CD14-positive monocyte (primary cell): ENCODE results near the gene GRIK2. TPM values are rescaled to one million over a fixed set of nuclear protein-coding genes. Genes with fewer than 3 reads are reported as not detected.

ENCODE experiments used
- DNase-seq, 3 donors: peaks; one replicate each; pipeline ENCODE4 v3.0.0-alpha.2; 2011 to 2022
- H2AFZ ChIP-seq: 2 replicates; pipeline ENCODE4 v1.6.0; 2012; ENCODE audit warnings: mild to moderate bottlenecking, low read depth, low read length, inconsistent platforms; ENCODE audit not compliant: insufficient read depth, poor library complexity, severe bottlenecking
- H3K27ac ChIP-seq, 2 donors: 1 replicate in 1 of 2; 2 replicates in 1 of 2; pipeline ENCODE4 v1.5.1; 2012 to 2013; ENCODE audit warnings: low read length in 2 of 2, control low read depth in 1 of 2, inconsistent platforms in 1 of 2, low read depth in 1 of 2, mild to moderate bottlenecking in 1 of 2
- H3K27me3 ChIP-seq, 2 donors: one replicate each; pipeline versions ENCODE4 v1.6.0 to v1.6.1; 2011 to 2013; ENCODE audit warnings: low read length in 2 of 2; ENCODE audit not compliant: control insufficient read depth in 2 of 2, insufficient read depth in 2 of 2
- H3K36me3 ChIP-seq, 2 donors: replicated peaks in 1 of 2; 1 replicate in 1 of 2; 2 replicates in 1 of 2; pipeline versions ENCODE4 v1.5.1 to v1.6.1; 2012 to 2013; ENCODE audit warnings: low read length in 2 of 2, control low read depth in 1 of 2, inconsistent platforms in 1 of 2, mild to moderate bottlenecking in 1 of 2; ENCODE audit not compliant: insufficient read depth in 2 of 2, control insufficient read depth in 1 of 2
- H3K4me1 ChIP-seq, 2 donors: 1 replicate in 1 of 2; 2 replicates in 1 of 2; pipeline versions ENCODE4 v1.5.1 to v1.6.1; 2012 to 2013; ENCODE audit warnings: low read length in 2 of 2, control low read depth in 1 of 2, inconsistent platforms in 1 of 2, mild to moderate bottlenecking in 1 of 2, moderate library complexity in 1 of 2; ENCODE audit not compliant: insufficient read depth in 2 of 2, control insufficient read depth in 1 of 2
- H3K4me2 ChIP-seq: replicated peaks from 2 replicates; pipeline ENCODE3; 2012; ENCODE audit warnings: low read length, moderate library complexity, mild to moderate bottlenecking; ENCODE audit not compliant: poor library complexity, severe bottlenecking; ENCODE audit errors: extremely low read depth
- H3K4me3 ChIP-seq, 3 experiments: fragments of 200-600 bp in 1 of 3; sonication (generic) in 1 of 3; replicated peaks in 1 of 3; 1 replicate in 2 of 3; 2 replicates in 1 of 3; pipeline ENCODE4 v1.5.1; 2011 to 2013; ENCODE audit warnings: low read length in 3 of 3, mild to moderate bottlenecking in 3 of 3, control low read depth in 2 of 3, low read depth in 2 of 3, inconsistent platforms in 1 of 3, moderate library complexity in 1 of 3
- H3K79me2 ChIP-seq: 2 replicates; pipeline ENCODE4 v1.6.0; 2012; ENCODE audit warnings: mild to moderate bottlenecking, control low read depth, inconsistent platforms, low read length, moderate library complexity; ENCODE audit not compliant: insufficient read depth
- H3K9ac ChIP-seq: 2 replicates; pipeline ENCODE4 v1.6.0; 2017; ENCODE audit warnings: low read length, mild to moderate bottlenecking; ENCODE audit not compliant: insufficient read depth, poor library complexity, severe bottlenecking
- H3K9me3 ChIP-seq, 2 donors: replicated peaks in 1 of 2; 1 replicate in 1 of 2; 2 replicates in 1 of 2; pipeline versions ENCODE4 v1.5.1 to v1.6.1; 2012 to 2013; ENCODE audit warnings: low read length in 2 of 2, control low read depth in 1 of 2; ENCODE audit not compliant: control insufficient read depth in 1 of 2, insufficient read depth in 1 of 2
- H4K20me1 ChIP-seq: 2 replicates; pipeline ENCODE4 v1.6.0; 2012; ENCODE audit warnings: mild to moderate bottlenecking, low read length, control low read depth, moderate library complexity; ENCODE audit not compliant: insufficient read depth
- H3K27ac Mint-ChIP-seq, 7 donors: one replicate each; pipeline ENCODE4 v1.8.0; 2020; ENCODE audit warnings: mild to moderate bottlenecking in 7 of 7, mixed read lengths in 7 of 7, moderate library complexity in 6 of 7, inconsistent platforms in 2 of 7
- H3K27me3 Mint-ChIP-seq, 3 donors: one replicate each; pipeline ENCODE4 v1.8.0; 2021 to 2022; ENCODE audit warnings: low read depth in 3 of 3, mild to moderate bottlenecking in 3 of 3, mixed read lengths in 3 of 3, moderate library complexity in 3 of 3, inconsistent platforms in 1 of 3
- H3K36me3 Mint-ChIP-seq, 2 donors: one replicate each; pipeline ENCODE4 v1.8.0; 2020; ENCODE audit warnings: mixed read lengths in 2 of 2, inconsistent platforms in 1 of 2, mild to moderate bottlenecking in 1 of 2
- H3K4me1 Mint-ChIP-seq: one replicate; pipeline ENCODE4 v1.8.0; 2020; ENCODE audit warnings: mild to moderate bottlenecking, mixed read lengths
- H3K4me3 Mint-ChIP-seq, 2 donors: one replicate each; pipeline ENCODE4 v1.8.0; 2020; ENCODE audit warnings: mild to moderate bottlenecking in 2 of 2, mixed read lengths in 2 of 2, moderate library complexity in 1 of 2
- H3K9me3 Mint-ChIP-seq, 7 donors: one replicate each; pipeline ENCODE4 v1.8.0; 2020 to 2022; ENCODE audit warnings: mixed read lengths in 7 of 7, mild to moderate bottlenecking in 6 of 7, moderate library complexity in 6 of 7, inconsistent platforms in 2 of 7
- WGBS: methylation state at CpG from one replicate; pipeline ENCODE4 v1.1.5; 2013; ENCODE audit warnings: missing lambda C conversion rate; ENCODE audit not compliant: insufficient coverage; 5-methylcytosine and 5-hydroxymethylcytosine counted together
- intact Hi-C, 2 donors: fragments of 100-400 bp; cut with micrococcal nuclease; formaldehyde crosslinking; loops; one replicate each; pipeline versions ENCODE4 v1.15.0 to v1.15.1; 2023
- polyA plus RNA-seq, 3 donors: library from polyadenylated mRNA; depleted of rRNA in 1 of 3; unstranded in 2 of 3; stranded (reverse) in 1 of 3; fragments of 300-500 nt in 2 of 3; fragments of >200 nt in 1 of 3; fragmentation: Illumina TruSeq in 2 of 3; gene quantifications; 1 replicate in 2 of 3; 2 replicates in 1 of 3; pipeline ENCODE4 v1.2.3, GENCODE V29; 2012 to 2021
- TF ChIP-seq, protein P1 (sequence below): fragments of 200-600 bp; IDR thresholded peaks from one replicate; pipeline ENCODE4 v1.8.0; 2022; ENCODE audit warnings: antibody characterized with exemption, mild to moderate bottlenecking

Gene GRIK2
- polyA plus RNA-seq, 3 donors = not detected

DNA sequence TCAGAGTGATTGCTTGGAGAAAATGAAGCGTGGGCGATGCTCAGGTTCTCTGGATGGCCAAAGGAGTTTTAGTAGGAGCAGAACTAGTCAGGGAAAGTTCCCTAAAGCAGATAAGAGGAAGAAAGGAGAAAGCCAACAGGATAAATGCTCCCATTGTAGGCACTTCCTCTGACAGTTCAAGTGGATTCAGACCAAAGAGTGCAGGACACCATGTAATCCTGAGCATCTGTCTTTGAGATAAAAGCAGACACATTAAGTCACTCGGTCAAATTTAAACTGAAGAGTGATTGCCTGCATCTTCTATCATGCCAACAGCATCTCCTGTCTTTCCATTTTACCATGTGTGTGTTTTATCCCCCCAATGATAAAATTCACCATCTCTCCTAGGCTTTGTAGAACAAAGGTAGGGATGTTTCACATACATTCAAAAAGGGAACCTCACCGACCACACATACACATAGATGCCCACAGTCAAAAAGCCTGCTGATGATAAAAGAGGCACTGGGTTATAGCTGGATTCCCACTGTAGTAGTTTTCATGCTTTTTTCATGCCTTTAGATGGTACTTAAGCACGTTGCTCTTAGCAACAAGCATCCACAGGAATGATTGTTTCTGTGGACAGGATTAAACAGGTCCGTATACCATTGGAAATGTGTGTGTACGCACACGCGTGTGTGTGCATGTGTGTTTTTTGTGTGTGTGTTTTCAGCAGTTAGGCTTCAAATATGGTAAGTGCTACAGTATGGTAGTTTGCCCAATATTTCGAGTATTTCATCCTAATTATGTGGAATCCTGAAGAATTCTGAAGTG, 7.0 kb downstream of the GRIK2 start:
- Histone ChIP-seq H3K9me3 (peaks cover 16 to 29% of the 10 kb centered on the region in 2 donors), H3K4me1 (no peaks in the 10 kb centered on the region), H3K4me3 (no peak overlapping the region), H3K79me2 (no peaks in the 10 kb centered on the region), H3K27me3 (peaks cover 44 to 80% of the 10 kb centered on the region in 2 donors), H3K9ac (no peak overlapping the region), H2AFZ (no peak overlapping the region), H4K20me1 (no peaks in the 10 kb centered on the region), H3K27ac (no peak overlapping the region), H3K4me2 (no peak overlapping the region), H3K36me3 (no peaks in the 10 kb centered on the region)
- Mint-ChIP-seq H3K4me1 (no peaks in the 10 kb centered on the region), H3K27ac (no peak overlapping the region), H3K36me3 (no peaks in the 10 kb centered on the region), H3K9me3 (peaks cover 2 to 22% (median 12%) of the 10 kb centered on the region in 7 donors), H3K27me3 (peaks cover 47 to 68% (median 57%) of the 10 kb centered on the region in 3 donors), H3K4me3 (peak overlapping the region in 1 of 2 donors; percentile 65)
- no peak for DNase-seq
- intact Hi-C loops = no loop called here
- TF ChIP-seq, protein P1, sequence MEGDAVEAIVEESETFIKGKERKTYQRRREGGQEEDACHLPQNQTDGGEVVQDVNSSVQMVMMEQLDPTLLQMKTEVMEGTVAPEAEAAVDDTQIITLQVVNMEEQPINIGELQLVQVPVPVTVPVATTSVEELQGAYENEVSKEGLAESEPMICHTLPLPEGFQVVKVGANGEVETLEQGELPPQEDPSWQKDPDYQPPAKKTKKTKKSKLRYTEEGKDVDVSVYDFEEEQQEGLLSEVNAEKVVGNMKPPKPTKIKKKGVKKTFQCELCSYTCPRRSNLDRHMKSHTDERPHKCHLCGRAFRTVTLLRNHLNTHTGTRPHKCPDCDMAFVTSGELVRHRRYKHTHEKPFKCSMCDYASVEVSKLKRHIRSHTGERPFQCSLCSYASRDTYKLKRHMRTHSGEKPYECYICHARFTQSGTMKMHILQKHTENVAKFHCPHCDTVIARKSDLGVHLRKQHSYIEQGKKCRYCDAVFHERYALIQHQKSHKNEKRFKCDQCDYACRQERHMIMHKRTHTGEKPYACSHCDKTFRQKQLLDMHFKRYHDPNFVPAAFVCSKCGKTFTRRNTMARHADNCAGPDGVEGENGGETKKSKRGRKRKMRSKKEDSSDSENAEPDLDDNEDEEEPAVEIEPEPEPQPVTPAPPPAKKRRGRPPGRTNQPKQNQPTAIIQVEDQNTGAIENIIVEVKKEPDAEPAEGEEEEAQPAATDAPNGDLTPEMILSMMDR = no peak
- WGBS = 34% methylated on average over 8 of the region's 10 CpGs

DNA sequence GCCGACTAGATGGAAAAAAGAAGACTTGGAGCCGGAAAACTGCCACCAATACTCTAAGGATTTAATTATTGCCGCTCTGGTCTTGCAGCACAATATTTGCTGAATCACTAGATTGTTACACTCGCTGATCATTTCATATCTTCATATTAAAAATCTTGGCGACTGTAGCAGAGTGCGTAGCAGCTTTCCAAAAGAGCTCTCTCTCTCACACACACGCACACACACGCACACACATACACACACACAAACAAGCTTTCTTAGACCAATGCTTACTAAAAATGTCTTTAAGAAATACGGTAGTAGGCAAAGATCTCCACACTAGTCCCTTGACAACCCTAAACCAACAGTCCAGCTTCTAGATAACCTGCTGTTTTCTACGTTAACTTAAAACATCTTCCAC, 7.7 kb downstream of the GRIK2 start:
- Mint-ChIP-seq H3K27me3 (peaks cover 47 to 66% (median 57%) of the 10 kb centered on the region in 3 donors), H3K4me3 (peak overlapping the region in 1 of 2 donors; percentile 75), H3K9me3 (peaks cover 2 to 22% (median 12%) of the 10 kb centered on the region in 7 donors), H3K36me3 (no peaks in the 10 kb centered on the region), H3K27ac (no peak overlapping the region), H3K4me1 (no peaks in the 10 kb centered on the region)
- H3K79me2 ChIP-seq = no peaks in the 10 kb centered on the region
- H3K9ac ChIP-seq = no peak overlapping the region
- H3K27ac ChIP-seq = no peak overlapping the region
- H3K36me3 ChIP-seq = no peaks in the 10 kb centered on the region
- H3K27me3 ChIP-seq = peaks cover 44 to 75% of the 10 kb centered on the region in 2 donors
- no peak overlapping the region for H3K4me3 ChIP-seq
- intact Hi-C loops = no loop called here
- peaks cover 16 to 29% of the 10 kb centered on the region in 2 donors for H3K9me3 ChIP-seq
- no peak for DNase-seq
- no peak overlapping the region for H2AFZ ChIP-seq
- TF ChIP-seq, protein P1 = no peak
- no peaks in the 10 kb centered on the region for H4K20me1 ChIP-seq
- H3K4me2 ChIP-seq = no peak overlapping the region
- WGBS = 25% methylated on average over 2 of the region's 10 CpGs
- H3K4me1 ChIP-seq = no peaks in the 10 kb centered on the region
